ENCODE measurements around the gene CASP2. TPM values are rescaled to one million over a fixed set of nuclear protein-coding genes. Genes with fewer than 3 reads are reported as not detected.
A peak's percentile ranks its signal among the peaks of the same experiment; 100 is the strongest.

Gene CASP2
- total and polyA plus RNA-seq, 3 experiments from 2014 or later: 23.0 to 107 (median 105) TPM

GRCh38 chr7:143256325-143256724, 31.8 kb upstream of the CASP2 start:
- no peak for DNase-seq
- Histone ChIP-seq H3K4me3 (ENCODE audit: low read length) (no peak overlapping the region), H3K4me1 (ENCODE audit: insufficient read depth, low read length) (peaks cover 69% of the 10 kb centered on the region), H3K9me3 (ENCODE audit: low read length) (no peaks in the 10 kb centered on the region), H3K27me3 (ENCODE audit: insufficient read depth, low read length, poor library complexity, severe bottlenecking) (no peaks in the 10 kb centered on the region), H3K36me3 (ENCODE audit: insufficient read depth, low read length) (no peaks in the 10 kb centered on the region), H3K27ac (ENCODE audit: low read depth, low read length) (no peak overlapping the region)
- peaks cover 6 to 13% (median 8%) of the 10 kb centered on the region in 5 donors for H3K9me3 Mint-ChIP-seq
- H3K27me3 Mint-ChIP-seq: no peaks in the 10 kb centered on the region
- H3K36me3 Mint-ChIP-seq: peaks cover 5 to 11% (median 8%) of the 10 kb centered on the region in 3 donors
- peak overlapping the region; percentile 12 to 89 (median 72) for H3K27ac Mint-ChIP-seq
- peaks cover 64 to 89% (median 83%) of the 10 kb centered on the region in 3 donors for H3K4me1 Mint-ChIP-seq
- POLR2A ChIA-PET: interaction anchor here (1.3 kb wide), 1 partner anchor 32 kb away, joined by 3 read pairs; the partner anchor contains the start of gene CASP2
- peak overlapping the region in 2 of 7 donors; percentile 1 to 10 for H3K4me3 Mint-ChIP-seq
- CTCF ChIA-PET: interaction anchor here (0.9 to 4.7 kb wide), 6 partner anchors 10 to 124 kb away, joined by 3 to 69 read pairs (median 5); no protein-coding TSS in a partner anchor

DNA sequence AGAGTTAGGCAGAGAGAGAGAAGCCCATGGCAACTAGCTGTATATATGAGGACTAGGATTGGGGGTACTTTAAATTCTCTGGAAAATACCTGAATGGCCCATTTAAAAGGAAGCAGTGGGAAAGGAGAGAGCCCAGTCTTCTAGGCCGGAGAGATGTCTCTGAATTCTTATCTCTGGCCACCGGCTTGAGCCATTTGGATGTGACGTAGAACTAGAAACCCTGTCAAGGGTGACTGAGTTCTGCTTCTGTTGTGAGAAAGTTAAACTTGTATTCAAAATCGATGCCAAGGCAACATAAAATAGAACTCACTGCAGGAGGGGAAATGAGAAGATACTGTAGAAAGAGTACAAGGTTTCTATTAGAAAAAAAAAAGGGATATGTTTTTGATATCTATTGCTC, 31.2 kb upstream of the CASP2 start:
- Mint-ChIP-seq H3K9me3 (peaks cover 6 to 10% (median 7%) of the 10 kb centered on the region in 5 donors), H3K36me3 (peaks cover 5 to 8% (median 6%) of the 10 kb centered on the region in 3 donors), H3K27ac (peak overlapping the region in 7 of 8 donors; percentile 12 to 89 (median 69)), H3K27me3 (no peaks in the 10 kb centered on the region), H3K4me1 (peaks cover 60 to 89% (median 83%) of the 10 kb centered on the region in 3 donors), H3K4me3 (peak overlapping the region in 1 of 7 donors; percentile 46)
- Histone ChIP-seq H3K4me3 (ENCODE audit: low read length) (no peak overlapping the region), H3K27ac (ENCODE audit: low read depth, low read length) (no peak overlapping the region), H3K27me3 (ENCODE audit: insufficient read depth, low read length, poor library complexity, severe bottlenecking) (no peaks in the 10 kb centered on the region), H3K9me3 (ENCODE audit: low read length) (no peaks in the 10 kb centered on the region), H3K4me1 (ENCODE audit: insufficient read depth, low read length) (peaks cover 63% of the 10 kb centered on the region), H3K36me3 (ENCODE audit: insufficient read depth, low read length) (no peaks in the 10 kb centered on the region)
- POLR2A ChIA-PET: interaction anchor here (1.3 kb wide), 1 partner anchor 31 kb away, joined by 3 read pairs; the partner anchor contains the start of gene CASP2
- no peak for DNase-seq
- CTCF ChIA-PET: interaction anchor here (1.1 to 4.7 kb wide), 3 partner anchors 9 to 52 kb away, joined by 3 to 69 read pairs (median 6); no protein-coding TSS in a partner anchor

- H3K27ac Mint-ChIP-seq: peak overlapping the region in 3 of 8 donors; percentile 48 to 76 (median 64)
- Histone ChIP-seq H3K4me1 (ENCODE audit: insufficient read depth, low read length) (peaks cover 59% of the 10 kb centered on the region), H3K9me3 (ENCODE audit: low read length) (no peaks in the 10 kb centered on the region), H3K4me3 (ENCODE audit: low read length) (no peak overlapping the region), H3K36me3 (ENCODE audit: insufficient read depth, low read length) (no peaks in the 10 kb centered on the region), H3K27me3 (ENCODE audit: insufficient read depth, low read length, poor library complexity, severe bottlenecking) (no peaks in the 10 kb centered on the region), H3K27ac (ENCODE audit: low read depth, low read length) (no peak overlapping the region)
- H3K4me3 Mint-ChIP-seq: no peak overlapping the region
- H3K27me3 Mint-ChIP-seq: no peaks in the 10 kb centered on the region
- H3K36me3 Mint-ChIP-seq: peaks cover 1 to 5% (median 2%) of the 10 kb centered on the region in 3 donors
- no peak for DNase-seq
- ChIA-PET CTCF (interaction anchor here (1.1 to 4.7 kb wide), 5 partner anchors 8 to 149 kb away, joined by 3 to 69 read pairs (median 6); no protein-coding TSS in a partner anchor), POLR2A (interaction anchor here (1.3 kb wide), 1 partner anchor 30 kb away, joined by 3 read pairs; the partner anchor contains the start of gene CASP2)
- H3K4me1 Mint-ChIP-seq: peaks cover 58 to 88% (median 83%) of the 10 kb centered on the region in 3 donors
- peaks cover 2 to 6% (median 4%) of the 10 kb centered on the region in 5 donors for H3K9me3 Mint-ChIP-seq
Measured at GRCh38 chr7:143257501-143257900, 30.6 kb upstream of the CASP2 start.

DNA sequence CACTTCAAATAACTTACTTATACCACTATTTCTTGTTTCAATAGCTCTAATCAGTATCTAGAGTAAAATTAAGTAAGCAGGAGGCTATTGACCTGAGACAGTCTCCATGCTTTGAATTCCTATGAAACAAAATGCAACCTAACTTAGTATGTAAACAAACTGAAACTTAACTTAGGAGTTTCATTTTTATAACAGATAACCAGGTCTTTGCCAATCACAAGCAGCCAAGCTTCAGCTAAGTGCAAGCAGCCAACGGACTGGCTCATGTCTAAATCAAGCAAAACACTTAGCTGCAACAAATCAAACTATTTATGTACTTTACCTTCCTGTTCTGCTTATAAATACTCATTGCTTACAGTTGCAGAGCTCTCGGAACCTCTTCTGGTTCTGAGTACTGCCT, 29.3 kb upstream of the CASP2 start:
- H3K9me3 Mint-ChIP-seq: peaks cover 0 to 2% (median under 1%) of the 10 kb centered on the region in 5 donors
- peaks cover 0 to 7% (median under 1%) of the 10 kb centered on the region in 3 donors for H3K36me3 Mint-ChIP-seq
- peaks cover 55 to 89% (median 80%) of the 10 kb centered on the region in 3 donors for H3K4me1 Mint-ChIP-seq
- H3K4me3 ChIP-seq (ENCODE audit: low read length): peak overlapping the region; percentile 12
- peaks cover 57% of the 10 kb centered on the region for H3K4me1 ChIP-seq (ENCODE audit: insufficient read depth, low read length)
- H3K9me3 ChIP-seq (ENCODE audit: low read length): no peaks in the 10 kb centered on the region
- DNase-seq: no peak
- H3K27ac Mint-ChIP-seq: peak overlapping the region; percentile 41 to 96 (median 90)
- CTCF ChIA-PET: interaction anchor here (1.0 to 4.7 kb wide), 6 partner anchors 9 to 150 kb away, joined by 3 to 69 read pairs (median 4); no protein-coding TSS in a partner anchor
- no peaks in the 10 kb centered on the region for H3K27me3 Mint-ChIP-seq
- no peak overlapping the region for H3K27ac ChIP-seq (ENCODE audit: low read depth, low read length)
- POLR2A ChIA-PET: interaction anchor here (0.6 kb wide), 1 partner anchor 463 kb away, joined by 4 read pairs; no protein-coding TSS in a partner anchor
- H3K27me3 ChIP-seq (ENCODE audit: insufficient read depth, low read length, poor library complexity, severe bottlenecking): no peaks in the 10 kb centered on the region
- H3K36me3 ChIP-seq (ENCODE audit: insufficient read depth, low read length): no peaks in the 10 kb centered on the region
- H3K4me3 Mint-ChIP-seq: peak overlapping the region; percentile 66 to 85 (median 71)

- POLR2A ChIA-PET: interaction anchor here (0.6 to 0.7 kb wide), 2 partner anchors 82 to 113 kb away, joined by 3 to 5 read pairs; no protein-coding TSS in a partner anchor
- peak overlapping the region; percentile 44 to 94 (median 80) for H3K27ac Mint-ChIP-seq
Measured at GRCh38 chr7:143259765-143260164, 28.4 kb upstream of the CASP2 start.

DNA sequence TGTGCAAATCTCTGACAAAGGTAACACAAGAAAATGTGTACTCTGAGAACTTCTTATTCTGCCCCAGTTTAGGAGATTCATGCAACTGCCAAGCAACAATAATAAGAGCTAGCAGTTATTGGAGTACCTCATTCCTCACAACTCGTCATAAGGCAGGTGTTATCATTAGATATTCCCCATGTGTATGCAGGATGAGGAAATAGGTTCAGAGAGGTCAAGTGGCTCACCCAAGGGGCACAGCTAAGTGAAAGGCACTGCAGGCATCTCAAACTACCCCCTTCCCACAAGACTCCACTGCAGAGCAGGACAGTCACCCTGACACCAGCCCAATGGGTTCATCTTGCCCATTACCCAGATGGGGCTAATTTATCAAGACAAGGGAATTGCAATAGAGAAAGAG, 26.2 kb upstream of the CASP2 start:
- DNase-seq: no peak
- Mint-ChIP-seq H3K4me1 (peaks cover 49 to 87% (median 78%) of the 10 kb centered on the region in 3 donors), H3K9me3 (no peaks in the 10 kb centered on the region), H3K27me3 (no peaks in the 10 kb centered on the region), H3K4me3 (peak overlapping the region; percentile 88 to 99 (median 97)), H3K36me3 (peaks cover 0 to 34% (median 10%) of the 10 kb centered on the region in 3 donors), H3K27ac (peak overlapping the region; percentile 63 to 98 (median 92))
- Histone ChIP-seq H3K27ac (ENCODE audit: low read depth, low read length) (no peak overlapping the region), H3K4me3 (ENCODE audit: low read length) (no peak overlapping the region), H3K27me3 (ENCODE audit: insufficient read depth, low read length, poor library complexity, severe bottlenecking) (no peaks in the 10 kb centered on the region), H3K36me3 (ENCODE audit: insufficient read depth, low read length) (peaks cover 2% of the 10 kb centered on the region), H3K4me1 (ENCODE audit: insufficient read depth, low read length) (peaks cover 51% of the 10 kb centered on the region), H3K9me3 (ENCODE audit: low read length) (no peaks in the 10 kb centered on the region)
- CTCF ChIA-PET: interaction anchor here (1.5 to 5.8 kb wide), 5 partner anchors 14 to 143 kb away, joined by 3 to 45 read pairs (median 5); partner anchors contain the start of gene CASP2
- POLR2A ChIA-PET: interaction anchor here (2.0 kb wide), 1 partner anchor 25 kb away, joined by 9 read pairs; the partner anchor contains the start of gene CASP2

More at GRCh38 chr7:143259765-143260164, 28.4 kb upstream of the CASP2 start:
- Histone ChIP-seq H3K9me3 (ENCODE audit: low read length) (no peaks in the 10 kb centered on the region), H3K4me1 (ENCODE audit: insufficient read depth, low read length) (peaks cover 59% of the 10 kb centered on the region), H3K36me3 (ENCODE audit: insufficient read depth, low read length) (no peaks in the 10 kb centered on the region), H3K27ac (ENCODE audit: low read depth, low read length) (no peak overlapping the region), H3K27me3 (ENCODE audit: insufficient read depth, low read length, poor library complexity, severe bottlenecking) (no peaks in the 10 kb centered on the region), H3K4me3 (ENCODE audit: low read length) (no peak overlapping the region)
- Mint-ChIP-seq H3K4me3 (peak overlapping the region in 6 of 7 donors; percentile 0 to 72 (median 17)), H3K9me3 (no peaks in the 10 kb centered on the region), H3K36me3 (peaks cover 0 to 16% (median 0%) of the 10 kb centered on the region in 3 donors), H3K27me3 (no peaks in the 10 kb centered on the region), H3K4me1 (peaks cover 58 to 89% (median 82%) of the 10 kb centered on the region in 3 donors)
- DNase-seq: no peak
- CTCF ChIA-PET: interaction anchor here (1.0 to 5.8 kb wide), 4 partner anchors 19 to 116 kb away, joined by 3 to 45 read pairs (median 4); partner anchors contain the start of gene CASP2

DNA sequence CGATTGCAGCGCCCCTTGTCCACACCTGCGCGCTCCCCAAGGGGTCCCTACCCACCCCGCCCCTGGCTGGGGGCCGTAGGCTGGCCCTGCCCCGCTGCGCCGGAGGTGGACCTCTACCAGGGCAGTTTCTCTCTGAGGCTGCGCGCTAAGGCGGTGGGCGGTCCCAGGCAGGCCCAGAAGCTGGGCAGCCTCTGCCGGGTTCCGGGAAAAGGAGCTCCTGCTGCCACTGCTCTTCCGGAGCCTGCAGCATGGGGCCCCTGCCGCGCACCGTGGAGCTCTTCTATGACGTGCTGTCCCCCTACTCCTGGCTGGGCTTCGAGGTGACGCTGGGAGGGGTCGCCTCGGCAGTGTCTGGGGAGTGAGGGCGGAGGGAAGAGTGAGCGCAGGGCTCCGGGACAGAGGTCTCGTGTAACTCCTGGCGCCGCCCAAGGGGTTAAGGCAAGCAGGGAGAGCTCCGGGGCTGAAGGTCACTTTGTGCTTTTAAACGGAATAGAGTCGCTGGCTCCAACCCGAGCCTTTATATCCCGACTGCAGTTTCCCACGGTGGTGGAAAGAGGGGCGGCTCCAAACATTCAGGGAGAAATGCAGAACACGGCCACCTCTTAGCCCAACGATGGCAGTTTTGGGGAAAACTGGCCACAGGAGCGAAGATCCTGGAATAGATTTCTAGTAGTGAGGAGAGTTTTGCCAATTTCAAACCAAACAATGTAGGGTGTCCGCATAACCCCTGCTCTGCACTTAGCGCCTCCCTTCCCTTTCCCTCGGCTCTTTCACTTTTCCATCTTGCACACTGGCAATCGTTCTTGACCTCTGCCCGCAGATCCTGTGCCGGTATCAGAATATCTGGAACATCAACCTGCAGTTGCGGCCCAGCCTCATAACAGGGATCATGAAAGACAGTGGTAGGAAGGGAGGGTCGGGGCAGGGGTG, 24.6 kb upstream of the CASP2 start, which contains the start of gene GSTK1:
Gene GSTK1 (plus strand): TSS at position 176 of the 930 bp plus-strand sequence. CDS start 73 bp downstream, at position 249.
- ChIA-PET POLR2A (interaction anchor here (0.6 to 2.0 kb wide), 14 partner anchors 8 to 144 kb away, joined by 3 to 10 read pairs (median 4); partner anchors contain the start of gene CASP2), CTCF (interaction anchor here (0.8 to 5.8 kb wide), 19 partner anchors 9 to 142 kb away, joined by 3 to 45 read pairs (median 4); partner anchors contain the start of gene CASP2)

More for the DNA sequence above, 24.6 kb upstream of the CASP2 start, which contains the start of gene GSTK1:
- H3K27me3 ChIP-seq (ENCODE audit: insufficient read depth, low read length, poor library complexity, severe bottlenecking): no peaks in the 10 kb centered on the region
- H3K36me3 ChIP-seq (ENCODE audit: insufficient read depth, low read length): peaks cover 18% of the 10 kb centered on the region
- Mint-ChIP-seq H3K27ac (peak within 1 kb of the TSS; percentile 63 to 98 (median 94)), H3K9me3 (no peaks in the 10 kb centered on the region), H3K36me3 (peaks cover 0 to 51% (median 12%) of the 10 kb centered on the region in 3 donors), H3K4me3 (peak within 1 kb of the TSS; percentile 88 to 99 (median 97)), H3K27me3 (no peaks in the 10 kb centered on the region), H3K4me1 (peaks cover 49 to 84% (median 66%) of the 10 kb centered on the region in 3 donors)
- peak; percentile 70 to 88 (median 78) for DNase-seq
- no peaks in the 10 kb centered on the region for H3K9me3 ChIP-seq (ENCODE audit: low read length)
- H3K4me3 ChIP-seq (ENCODE audit: low read length): peak within 1 kb of the TSS; percentile 95
- H3K27ac ChIP-seq (ENCODE audit: low read depth, low read length): peak within 1 kb of the TSS; percentile 83
- H3K4me1 ChIP-seq (ENCODE audit: insufficient read depth, low read length): peaks cover 37% of the 10 kb centered on the region
